Calu3 (cell line): ENCODE results near the gene PLCD4. TPM values are rescaled to one million over a fixed set of nuclear protein-coding genes. Genes with fewer than 3 reads are reported as not detected.

Experiments
- BruUV-seq: library from RNA; stranded (reverse); fragments of 400-500 nt; replicated peaks from 2 replicates; lab custom pipeline; 2021; lab: Mats Ljungman, UMichigan
- CTCF ChIA-PET: fragments of 300-600 bp; sonication (Branson Sonifier 250); formaldehyde crosslinking; loops from one replicate; lab custom pipeline; 2022; ENCODE audit warnings: antibody characterized with exemption; lab: Charles Lee
- DNase-seq: peaks from one replicate; pipeline ENCODE4 v3.0.0; 2022
- H3K27ac Mint-ChIP-seq: one replicate; pipeline ENCODE4 v1.8.0; 2022; ENCODE audit warnings: mixed read lengths; ENCODE audit not compliant: unreplicated experiment
- H3K27me3 Mint-ChIP-seq: one replicate; pipeline ENCODE4 v1.8.0; 2022; ENCODE audit warnings: mixed read lengths; ENCODE audit not compliant: unreplicated experiment
- H3K36me3 Mint-ChIP-seq: one replicate; pipeline ENCODE4 v1.8.0; 2022; ENCODE audit warnings: mild to moderate bottlenecking, moderate library complexity, mixed read lengths; ENCODE audit not compliant: insufficient read depth, unreplicated experiment
- H3K4me1 Mint-ChIP-seq: one replicate; pipeline ENCODE4 v1.8.0; 2022; ENCODE audit warnings: mild to moderate bottlenecking, low read depth, mixed read lengths; ENCODE audit not compliant: unreplicated experiment
- H3K4me3 Mint-ChIP-seq: one replicate; pipeline ENCODE4 v1.8.0; 2022; ENCODE audit warnings: mild to moderate bottlenecking, low read depth, moderate library complexity, mixed read lengths; ENCODE audit not compliant: unreplicated experiment
- H3K9me3 Mint-ChIP-seq: one replicate; pipeline ENCODE4 v1.8.0; 2022; ENCODE audit warnings: low read depth, mixed read lengths; ENCODE audit not compliant: unreplicated experiment
- CTCF ChIP-seq: fragments of 200-600 bp; IDR thresholded peaks from one replicate; pipeline ENCODE4 v1.8.0; 2022; ENCODE audit warnings: antibody characterized with exemption; ENCODE audit not compliant: unreplicated experiment
- intact Hi-C: fragments of 100-400 bp; cut with micrococcal nuclease; formaldehyde crosslinking; loops from one replicate; pipeline ENCODE4 v1.10.0; 2022; ENCODE audit not compliant: unreplicated experiment
- total RNA-seq: library from RNA; stranded (reverse); gene quantifications from 2 replicates; pipeline ENCODE4 v1.2.3, GENCODE V29; 2022

Gene PLCD4
- total RNA-seq, 1 experiment from 2014 or later: 0.38 TPM

GRCh38 chr2:218569661-218570500 is 37.8 kb upstream of the PLCD4 start:
- peak overlapping the region; percentile 77 for H3K4me3 Mint-ChIP-seq
- TSS peak; percentile 43 for BruUV-seq
- H3K9me3 Mint-ChIP-seq: no peaks in the 10 kb centered on the region
- CTCF ChIA-PET: no interaction called here
- no peak for TF ChIP-seq CTCF
- intact Hi-C loops: no loop called here
- H3K27me3 Mint-ChIP-seq: no peaks in the 10 kb centered on the region
- peak; percentile 16 for DNase-seq
- peaks cover 29% of the 10 kb centered on the region for H3K4me1 Mint-ChIP-seq
- H3K36me3 Mint-ChIP-seq: peaks cover 68% of the 10 kb centered on the region
- peak overlapping the region; percentile 89 for H3K27ac Mint-ChIP-seq

- TF ChIP-seq CTCF: no peak
- peaks cover 78% of the 10 kb centered on the region for H3K36me3 Mint-ChIP-seq
- intact Hi-C loops: no loop called here
- peak overlapping the region; percentile 77 for H3K4me3 Mint-ChIP-seq
- H3K27ac Mint-ChIP-seq: peak overlapping the region; percentile 89
- no peaks in the 10 kb centered on the region for H3K27me3 Mint-ChIP-seq
- no peak for DNase-seq
- no peaks in the 10 kb centered on the region for H3K9me3 Mint-ChIP-seq
- CTCF ChIA-PET: no interaction called here
- no TSS peak for BruUV-seq
- peaks cover 28% of the 10 kb centered on the region for H3K4me1 Mint-ChIP-seq
Observed at GRCh38 chr2:218570850-218571249, 36.8 kb upstream of the PLCD4 start.

GRCh38 chr2:218576854-218577253 is 30.8 kb upstream of the PLCD4 start:
- CTCF ChIA-PET: no interaction called here
- no peaks in the 10 kb centered on the region for H3K4me1 Mint-ChIP-seq
- DNase-seq: no peak
- no peaks in the 10 kb centered on the region for H3K9me3 Mint-ChIP-seq
- peaks cover 52% of the 10 kb centered on the region for H3K36me3 Mint-ChIP-seq
- intact Hi-C loops: no loop called here
- no peak overlapping the region for H3K4me3 Mint-ChIP-seq
- BruUV-seq: no TSS peak
- H3K27ac Mint-ChIP-seq: no peak overlapping the region
- no peaks in the 10 kb centered on the region for H3K27me3 Mint-ChIP-seq
- no peak for TF ChIP-seq CTCF

- BruUV-seq: no TSS peak
- intact Hi-C loops: no loop called here
- H3K27me3 Mint-ChIP-seq: no peaks in the 10 kb centered on the region
- H3K36me3 Mint-ChIP-seq: peaks cover 53% of the 10 kb centered on the region
- no peak for TF ChIP-seq CTCF
- no peak for DNase-seq
- CTCF ChIA-PET: no interaction called here
- H3K27ac Mint-ChIP-seq: no peak overlapping the region
- H3K4me3 Mint-ChIP-seq: no peak overlapping the region
- no peaks in the 10 kb centered on the region for H3K9me3 Mint-ChIP-seq
- H3K4me1 Mint-ChIP-seq: no peaks in the 10 kb centered on the region
Observed at GRCh38 chr2:218577482-218578220, 30.0 kb upstream of the PLCD4 start.
